ENCODE results near the gene ZNF367. TPM values are rescaled to one million over a fixed set of nuclear protein-coding genes. Genes with fewer than 3 reads are reported as not detected.

ZNF367 gene
- total and polyA plus RNA-seq, 2 donors (not counting 3 experiments of a cell fraction or from before 2014, with no cell fraction given), result 1.7 to 10.0 TPM

- H3K4me2 ChIP-seq (ENCODE audit: insufficient read depth, low read length), result no peak overlapping the region
- ChIA-PET POLR2A (no interaction called here), CTCF (interaction anchor here (1.3 to 1.5 kb wide), 2 partner anchors 30 to 35 kb away, joined by 4 read pairs; no protein-coding TSS in a partner anchor)
- FAIRE-seq, result no peak
- no TSS peak for BruUV-seq (replicated peaks)
- H3K27me3 ChIP-seq (ENCODE audit: control insufficient read depth in 2 of 2, insufficient read depth in 2 of 2, low read length in 2 of 2), result no peaks in the 10 kb centered on the region
- no peak overlapping the region for H2AFZ ChIP-seq (ENCODE audit: low read depth, low read length)
- intact Hi-C loops (cut with micrococcal nuclease), result no loop called here
- no peak overlapping the region for H3K4me3 ChIP-seq (replicated peaks in 1 of 3; ENCODE audit: insufficient read depth in 1 of 3, low read depth in 1 of 3, low read length in 3 of 3)
- H3K27ac ChIP-seq (ENCODE audit: insufficient read depth, low read depth, low read length), result no peak overlapping the region
- peaks cover 29% of the 10 kb centered on the region for H3K4me1 ChIP-seq (ENCODE audit: control insufficient read depth, extremely low read depth, insufficient read depth, low read length)
- no peak for DNase-seq (ENCODE audit: low read depth, low spot score)
- dilution Hi-C loops (cut with MboI; ENCODE audit: extremely low pct_ligation_motif_present, low sequenced_read_pairs), result no loop called here
- H4K20me1 ChIP-seq (replicated peaks; ENCODE audit: control insufficient read depth, extremely low read depth, insufficient read depth, low read length), result no peaks in the 10 kb centered on the region
- TF ChIP-seq JUN (IDR thresholded peaks at IDR 0.05; ENCODE audit: borderline replicate concordance, insufficient read depth, insufficient read length, low read depth) (no peak), MYC (IDR thresholded peaks at IDR 0.05; ENCODE audit: low read depth, low read length) (no peak), CTCF (IDR thresholded peaks at IDR 0.05; ENCODE audit: extremely low read depth in 1 of 2, insufficient read depth in 1 of 2, low read depth in 1 of 2, low read length in 2 of 2) (no peak), GATA2 (IDR thresholded peaks at IDR 0.05; ENCODE audit: insufficient read depth, insufficient read length, low read depth, low read length) (no peak), MAX (IDR thresholded peaks at IDR 0.05; ENCODE audit: insufficient read depth, insufficient read length) (no peak), FOS (IDR thresholded peaks at IDR 0.05; ENCODE audit: borderline replicate concordance, insufficient read depth, low read length) (no peak)
- H3K79me2 ChIP-seq (ENCODE audit: control insufficient read depth, insufficient read depth, low read length), result peaks cover 34% of the 10 kb centered on the region
- peaks cover 0 to 2% of the 10 kb centered on the region in 2 experiments for H3K36me3 ChIP-seq (ENCODE audit: control insufficient read depth in 2 of 2, extremely low read depth in 1 of 2, insufficient read depth in 2 of 2, low read length in 2 of 2)
- no peaks in the 10 kb centered on the region for H3K9me3 ChIP-seq (replicated peaks; ENCODE audit: control insufficient read depth, insufficient read depth, low read length)
- H3K9ac ChIP-seq (replicated peaks; ENCODE audit: extremely low read depth, insufficient read depth, low read length), result no peak overlapping the region
- H3K9me1 ChIP-seq (replicated peaks; ENCODE audit: control insufficient read depth, extremely low read depth, insufficient read depth, low read length), result no peaks in the 10 kb centered on the region
These were observed 38.7 kb downstream of the ZNF367 start for GRCh38 chr9:96379461-96379860.

All from endothelial cell of umbilical vein (primary cell).